GM23338 (cell line): ENCODE data around the gene LAMC2.

Experiments
- CREB1 ChIP-seq: fragments of 250-450 bp; sonication (Bioruptor Pico); IDR thresholded peaks from 2 replicates; pipeline ENCODE4 v1.5.0; 2020; ENCODE audit warnings: low read depth, mild to moderate bottlenecking, moderate library complexity
- CTCF ChIP-seq, 2 experiments: fragments of 200-600 bp in 1 of 2; sonication (generic) in 1 of 2; conservative IDR thresholded peaks; 2 replicates each; pipeline versions ENCODE4 v1.5.1 to v1.6.1; 2016 to 2017; ENCODE audit warnings: antibody characterized with exemption in 2 of 2, low read depth in 2 of 2, mild to moderate bottlenecking in 2 of 2, moderate library complexity in 1 of 2
- EZH2 ChIP-seq: fragments of 200-600 bp; sonication (generic); IDR thresholded peaks from one replicate; pipeline ENCODE4 v1.8.0; 2017; ENCODE audit warnings: antibody characterized with exemption, mild to moderate bottlenecking, low read depth; ENCODE audit not compliant: unreplicated experiment
- POLR2AphosphoS5 ChIP-seq: IDR thresholded peaks from 2 replicates; pipeline ENCODE4 v1.6.1; 2016; ENCODE audit warnings: antibody characterized with exemption, low read depth
- ZNF114 ChIP-seq: fragments of 250-450 bp; sonication (Bioruptor Pico); IDR thresholded peaks from 2 replicates; pipeline ENCODE4 v1.5.0; 2020; ENCODE audit warnings: mild to moderate bottlenecking, moderate library complexity

DNA sequence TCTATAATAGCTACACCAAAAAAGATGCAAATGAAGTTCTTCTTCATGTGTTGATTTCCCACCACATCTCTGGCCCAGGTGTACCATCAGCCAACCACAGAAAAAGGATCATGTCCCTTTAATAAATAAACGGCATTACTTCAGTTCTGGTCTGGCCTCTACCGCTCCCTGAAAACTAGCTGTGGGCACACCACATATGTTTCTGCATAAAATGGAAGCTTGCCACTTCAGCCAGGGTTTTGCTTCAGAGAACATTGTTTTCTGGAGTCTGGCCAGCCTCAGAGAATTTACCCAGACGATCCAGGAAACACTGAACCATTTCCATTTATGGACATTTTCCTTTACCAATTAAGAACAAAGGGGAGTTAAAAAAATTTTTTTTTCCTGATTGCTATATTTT is 5.8 kb upstream of the LAMC2 start:
- TF ChIP-seq CTCF (conservative IDR thresholded peaks at IDR 0.05; ENCODE audit: low read depth in 2 of 2) (no peak), EZH2 (no peak), POLR2AphosphoS5 (no peak), ZNF114 (CRISPR knock-in tag) (no peak), CREB1 (CRISPR knock-in tag) (no peak)
